Measurements from ENCODE around the gene SYNGR3.

Gene SYNGR3

GRCh38 chr16:1976951-1977874 lies 12.6 kb upstream of the SYNGR3 start:
- DNase-seq = no peak

GRCh38 chr16:1977875-1978268 lies 11.9 kb upstream of the SYNGR3 start:
- no peak for DNase-seq

GRCh38 chr16:1978476-1979120 lies 11.2 kb upstream of the SYNGR3 start:
- no peak for DNase-seq

GRCh38 chr16:1979271-1980029 lies 10.3 kb upstream of the SYNGR3 start:
- peak; percentile 45 for DNase-seq

GRCh38 chr16:1980030-1980769 lies 9.6 kb upstream of the SYNGR3 start:
- no peak for DNase-seq

GRCh38 chr16:1980770-1981087 lies 9.0 kb upstream of the SYNGR3 start:
- DNase-seq = no peak

GRCh38 chr16:1981398-1981836 lies 8.4 kb upstream of the SYNGR3 start, which contains the start of gene NOXO1:
Gene NOXO1 (minus strand): TSS chr16:1981469. CDS start chr16:1981179, 290 bp downstream.
- DNase-seq = no peak

- no peak for DNase-seq
Measured at GRCh38 chr16:1982013-1982433, 7.7 kb upstream of the SYNGR3 start.

- no peak for DNase-seq
Measured at GRCh38 chr16:1982991-1983543, 6.7 kb upstream of the SYNGR3 start.

GRCh38 chr16:1983544-1984346 lies 6.0 kb upstream of the SYNGR3 start, which contains the start of gene GFER:
Gene GFER (plus strand): TSS chr16:1984193. CDS start chr16:1984219, 26 bp downstream.
- DNase-seq = peak; percentile 87

- no peak for DNase-seq
Measured at GRCh38 chr16:1984347-1985225, 5.2 kb upstream of the SYNGR3 start.

- no peak for DNase-seq
Measured at GRCh38 chr16:1985466-1986150, 4.2 kb upstream of the SYNGR3 start.

GRCh38 chr16:1987198-1987597 lies 2.6 kb upstream of the SYNGR3 start:
- no peak for DNase-seq

- DNase-seq = no peak
Measured at GRCh38 chr16:1990101-1990350, 256 bp downstream of the SYNGR3 start.

- peak; percentile 76 for DNase-seq
Measured at GRCh38 chr16:1990351-1991134, 773 bp downstream of the SYNGR3 start.

GRCh38 chr16:1991135-1991551 lies 1.4 kb downstream of the SYNGR3 start:
- peak; percentile 69 for DNase-seq

- peak; percentile 53 for DNase-seq
Measured at GRCh38 chr16:1991588-1991947, 1.8 kb downstream of the SYNGR3 start.

GRCh38 chr16:1991948-1992703 lies 2.4 kb downstream of the SYNGR3 start:
- DNase-seq = peak; percentile 99
